Measurements from ENCODE around the gene KIF6. TPM values are rescaled to one million over a fixed set of nuclear protein-coding genes. Genes with fewer than 3 reads are reported as not detected.

The KIF6 gene
- total RNA-seq, 1 experiment from 2014 or later = not detected

- RAD21 ChIA-PET (ENCODE audit: low non-redundant PET in 1 of 2, low total read pairs in 2 of 2, uncharacterized antibody in 2 of 2, unreplicated experiment in 2 of 2) = no interaction called here
- intact Hi-C loops (cut with micrococcal nuclease) = no loop called here
Observed at GRCh38 chr6:39642270-39642669, 82.9 kb downstream of the KIF6 start.

GRCh38 chr6:39638126-39638822, 86.9 kb downstream of the KIF6 start:
- intact Hi-C loops (cut with micrococcal nuclease) = no loop called here
- Histone ChIP-seq H2AFZ (ENCODE audit: low read depth, low read length, poor library complexity, severe bottlenecking) (no peak overlapping the region), H3K27ac (ENCODE audit: low read depth, low read length) (no peak overlapping the region), H3K27me3 (ENCODE audit: insufficient read depth, low read length) (peaks cover 33% of the 10 kb centered on the region), H3K9me3 (ENCODE audit: control insufficient read depth in 1 of 2, insufficient read depth in 1 of 2, low read depth in 1 of 2, low read length in 2 of 2) (no peaks in the 10 kb centered on the region), H3K9me2 (ENCODE audit: insufficient read depth) (no peaks in the 10 kb centered on the region), H3K4me3 (replicated peaks in 1 of 2; ENCODE audit: low read depth in 1 of 2, low read length in 2 of 2) (no peak overlapping the region), H3K9ac (ENCODE audit: low read length) (no peak overlapping the region), H4K20me1 (ENCODE audit: insufficient read depth) (no peaks in the 10 kb centered on the region), H3K4me1 (ENCODE audit: control insufficient read depth in 1 of 2, insufficient read depth in 2 of 2, low read length in 2 of 2) (no peaks in the 10 kb centered on the region), H3K79me2 (ENCODE audit: insufficient read depth, low read length) (no peaks in the 10 kb centered on the region), H3K4me2 (ENCODE audit: low read length) (no peak overlapping the region), H3K36me3 (ENCODE audit: control insufficient read depth in 1 of 2, insufficient read depth in 2 of 2, low read length in 2 of 2) (no peaks in the 10 kb centered on the region)
- BruUV-seq (replicated peaks) = no TSS peak
- ChIA-PET POLR2A (no interaction called here), CTCF (no interaction called here), RAD21 (ENCODE audit: low non-redundant PET in 1 of 2, low total read pairs in 2 of 2, uncharacterized antibody in 2 of 2, unreplicated experiment in 2 of 2) (no interaction called here)
- ATAC-seq = no peak
- no peak for DNase-seq (ENCODE audit: low read depth, low spot score)
- TF ChIP-seq TCF7L2 (IDR thresholded peaks at IDR 0.05; ENCODE audit: borderline replicate concordance, extremely low read depth, insufficient read depth, insufficient read length) (no peak), EZH2phosphoT487 (IDR thresholded peaks at IDR 0.05; ENCODE audit: borderline replicate concordance) (no peak), POLR2A (IDR thresholded peaks at IDR 0.05; ENCODE audit: borderline replicate concordance, extremely low read depth, insufficient read depth, insufficient read length) (no peak), POLR2AphosphoS5 (IDR thresholded peaks at IDR 0.05; ENCODE audit: low read depth, low read length) (no peak)

More at GRCh38 chr6:39642270-39642669, 82.9 kb downstream of the KIF6 start:
- H4K20me1 ChIP-seq (ENCODE audit: insufficient read depth) = no peaks in the 10 kb centered on the region
- DNase-seq (ENCODE audit: low read depth, low spot score) = no peak
- ChIA-PET CTCF (no interaction called here), POLR2A (no interaction called here)
- no peak overlapping the region for H3K4me3 ChIP-seq (replicated peaks in 1 of 2; ENCODE audit: low read depth in 1 of 2, low read length in 2 of 2)
- H3K27ac ChIP-seq (ENCODE audit: low read depth, low read length) = no peak overlapping the region
- no peak overlapping the region for H3K4me2 ChIP-seq (ENCODE audit: low read length)
- H3K79me2 ChIP-seq (ENCODE audit: insufficient read depth, low read length) = no peaks in the 10 kb centered on the region
- H3K36me3 ChIP-seq (ENCODE audit: control insufficient read depth in 1 of 2, insufficient read depth in 2 of 2, low read length in 2 of 2) = no peaks in the 10 kb centered on the region
- no peak overlapping the region for H2AFZ ChIP-seq (ENCODE audit: low read depth, low read length, poor library complexity, severe bottlenecking)
- peaks cover 35% of the 10 kb centered on the region for H3K27me3 ChIP-seq (ENCODE audit: insufficient read depth, low read length)
- ATAC-seq = no peak
- no peaks in the 10 kb centered on the region for H3K9me3 ChIP-seq (ENCODE audit: control insufficient read depth in 1 of 2, insufficient read depth in 1 of 2, low read depth in 1 of 2, low read length in 2 of 2)
- no peaks in the 10 kb centered on the region for H3K4me1 ChIP-seq (ENCODE audit: control insufficient read depth in 1 of 2, insufficient read depth in 2 of 2, low read length in 2 of 2)
- no peak for TF ChIP-seq POLR2A (IDR thresholded peaks at IDR 0.05; ENCODE audit: borderline replicate concordance, extremely low read depth, insufficient read depth, insufficient read length)
- no peak overlapping the region for H3K9ac ChIP-seq (ENCODE audit: low read length)
- no TSS peak for BruUV-seq (replicated peaks)
- no peaks in the 10 kb centered on the region for H3K9me2 ChIP-seq (ENCODE audit: insufficient read depth)
